Measurements from ENCODE around the gene ADRA2C.

ADRA2C gene

DNA sequence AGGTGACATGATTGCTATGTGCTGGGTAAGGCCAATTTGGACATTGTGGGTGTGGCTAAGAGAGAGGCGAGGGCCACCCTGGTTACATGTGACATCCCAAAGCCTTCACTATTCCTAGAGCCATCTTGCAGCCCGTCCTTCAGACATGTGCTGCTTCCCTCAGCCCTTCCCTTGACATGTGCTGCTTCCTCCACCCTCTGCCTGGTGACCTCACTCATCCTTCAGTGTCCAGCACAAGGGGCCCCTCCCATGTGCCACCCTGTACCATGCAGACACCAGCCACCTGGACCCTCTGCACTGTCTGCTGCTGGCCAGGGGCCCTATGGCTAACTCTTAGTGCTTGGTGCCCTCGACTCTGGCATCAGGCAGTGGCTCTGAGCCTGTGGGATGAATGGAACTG lies 27.4 kb downstream of the ADRA2C start:
- DNase-seq (ENCODE audit: low read depth in 3 of 3), result no peak

GRCh38 chr4:3796960-3797359 lies 30.8 kb downstream of the ADRA2C start:
- no peak for DNase-seq (ENCODE audit: low read depth in 3 of 3)

GRCh38 chr4:3797831-3798790 lies 31.9 kb downstream of the ADRA2C start:
- no peak for DNase-seq (ENCODE audit: low read depth in 3 of 3)

DNA sequence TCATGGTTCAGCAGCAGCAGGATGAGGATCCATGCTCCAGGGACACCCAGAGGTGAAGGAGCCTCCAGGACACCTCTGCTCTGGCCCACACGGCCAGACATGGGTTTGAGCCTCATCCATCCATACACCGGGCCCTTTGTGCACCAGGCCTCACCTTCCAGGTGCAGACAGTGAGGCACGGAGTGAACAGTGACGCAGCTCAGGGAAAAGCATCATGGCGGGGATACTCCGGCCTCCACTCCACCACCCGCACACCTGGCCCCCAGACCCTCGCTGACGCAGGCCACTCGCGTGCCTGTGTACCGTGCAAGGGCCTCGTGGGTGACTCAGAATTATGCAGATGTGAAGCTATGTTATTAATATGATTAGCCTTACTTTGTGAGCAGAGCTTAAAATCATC lies 33.3 kb downstream of the ADRA2C start:
- DNase-seq (ENCODE audit: low read depth in 3 of 3), result no peak

DNA sequence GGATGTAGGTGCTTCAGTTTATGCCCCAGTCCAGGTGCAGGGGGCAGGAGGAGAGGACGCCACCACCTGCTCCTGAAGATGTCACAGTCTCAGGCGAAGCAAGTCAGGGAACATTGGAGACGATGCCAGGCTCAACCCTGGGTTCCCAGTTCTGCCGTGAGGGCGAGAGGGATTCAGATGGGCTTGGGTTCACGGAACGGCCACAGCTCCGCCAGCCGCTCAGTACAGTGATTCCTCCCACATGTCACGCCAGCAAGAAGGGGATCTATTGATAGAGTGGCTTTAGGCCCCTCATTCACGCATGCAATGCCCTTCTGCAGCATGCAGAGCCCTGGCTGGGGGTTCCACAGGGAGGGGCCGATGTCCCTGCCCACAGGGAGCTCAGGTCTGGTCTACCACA lies 34.2 kb downstream of the ADRA2C start:
- DNase-seq (ENCODE audit: low read depth in 3 of 3), result no peak

DNA sequence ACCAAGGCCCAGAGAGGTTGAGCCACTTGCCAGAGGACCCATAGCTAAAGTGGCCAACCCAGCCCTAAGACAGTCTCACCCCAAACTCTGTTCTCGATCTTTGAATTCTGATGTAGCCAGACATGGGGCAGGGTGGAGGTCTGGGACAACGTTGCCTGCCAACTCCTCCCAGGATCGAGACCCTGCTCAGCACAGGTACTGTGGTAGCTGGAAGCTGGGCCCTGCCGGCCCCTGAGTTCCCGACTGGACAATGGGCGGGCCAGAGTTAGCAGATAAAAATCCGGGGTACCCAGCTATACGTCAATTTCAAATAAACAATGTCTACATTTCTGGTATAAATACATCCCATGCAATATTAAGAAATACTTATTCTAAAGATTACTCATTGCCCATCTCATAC lies 35.3 kb downstream of the ADRA2C start:
- no peak for DNase-seq (ENCODE audit: low read depth in 3 of 3)

- no peak for DNase-seq (ENCODE audit: low read depth in 3 of 3)
These were observed 35.9 kb downstream of the ADRA2C start for GRCh38 chr4:3801931-3802550.

GRCh38 chr4:3802571-3803474 lies 36.6 kb downstream of the ADRA2C start:
- DNase-seq (ENCODE audit: low read depth in 3 of 3), result no peak

GRCh38 chr4:3803475-3803847 lies 37.3 kb downstream of the ADRA2C start:
- no peak for DNase-seq (ENCODE audit: low read depth in 3 of 3)

DNA sequence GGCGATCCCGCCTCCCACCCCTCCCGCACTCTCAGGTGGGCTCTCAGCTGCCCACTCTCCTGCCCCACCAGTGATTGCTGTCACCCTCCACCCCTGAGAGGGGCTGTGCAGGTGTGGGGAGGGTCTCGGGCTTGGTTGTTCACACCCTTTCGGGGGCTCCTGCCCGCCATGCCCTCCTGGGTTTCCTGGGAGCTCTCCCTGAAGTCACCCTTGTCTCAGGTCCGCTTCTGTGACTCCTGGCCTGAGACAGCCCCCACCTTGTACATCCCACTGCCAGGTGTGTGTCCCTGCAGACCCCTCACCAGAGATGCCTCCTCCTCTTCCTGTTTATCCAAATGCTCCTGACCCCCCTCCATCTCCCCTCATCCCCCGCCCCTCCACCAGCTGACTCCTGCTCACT lies 37.8 kb downstream of the ADRA2C start:
- DNase-seq (ENCODE audit: low read depth in 3 of 3), result no peak

- DNase-seq (ENCODE audit: low read depth in 3 of 3), result no peak
These were observed 38.8 kb downstream of the ADRA2C start for GRCh38 chr4:3805026-3805425.

DNA sequence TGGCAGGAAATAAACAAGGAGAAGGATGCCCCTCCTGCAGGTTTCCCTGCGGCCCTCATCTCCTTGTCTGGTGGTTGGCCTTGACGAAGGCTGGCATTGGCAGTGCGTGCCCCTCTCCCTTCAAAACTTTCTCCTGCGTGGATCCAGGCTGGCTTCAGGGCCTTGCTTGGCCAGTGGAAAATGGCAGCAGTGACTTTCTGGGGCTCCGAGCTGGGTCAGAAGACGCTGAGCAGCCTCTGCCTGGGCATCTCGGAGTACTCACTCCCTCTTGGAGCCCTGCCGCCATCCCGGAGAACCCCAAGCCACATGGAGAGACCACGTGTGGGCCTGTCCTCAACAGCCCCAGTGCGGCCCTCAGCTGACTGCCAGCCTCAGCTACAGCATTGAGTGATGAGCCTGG lies 39.5 kb downstream of the ADRA2C start:
- DNase-seq (ENCODE audit: low read depth in 3 of 3), result no peak

- no peak for DNase-seq (ENCODE audit: low read depth in 3 of 3)
These were observed 41.1 kb downstream of the ADRA2C start for GRCh38 chr4:3807311-3807710.

- DNase-seq (ENCODE audit: low read depth in 3 of 3), result no peak
These were observed 41.8 kb downstream of the ADRA2C start for GRCh38 chr4:3807822-3808496.

- no peak for DNase-seq (ENCODE audit: low read depth in 3 of 3)
These were observed 42.4 kb downstream of the ADRA2C start for GRCh38 chr4:3808597-3808996.

DNA sequence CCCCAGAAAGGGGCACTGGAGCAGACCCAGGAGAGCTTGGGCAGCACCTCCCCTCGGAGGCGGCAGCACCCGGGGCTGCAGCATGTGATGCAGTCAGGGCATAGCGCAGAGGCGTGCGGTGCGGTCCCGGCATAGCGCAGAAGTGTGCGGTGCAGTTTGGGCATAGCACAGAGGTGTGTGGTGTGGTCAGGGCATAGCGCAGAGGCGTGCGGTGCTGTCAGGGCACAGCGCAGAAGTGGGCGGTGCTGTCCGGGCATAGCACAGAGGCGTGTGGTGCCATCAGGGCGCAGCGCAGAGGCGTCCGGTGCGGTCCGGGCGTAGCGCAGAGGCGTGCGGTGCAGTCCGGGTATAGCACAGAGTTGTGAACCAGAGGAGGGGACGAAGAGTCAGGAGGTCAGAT lies 42.8 kb downstream of the ADRA2C start:
- no peak for DNase-seq (ENCODE audit: low read depth in 3 of 3)

GRCh38 chr4:3809451-3810110 lies 43.4 kb downstream of the ADRA2C start:
- DNase-seq (ENCODE audit: low read depth in 3 of 3), result no peak

GRCh38 chr4:3810111-3810680 lies 44.0 kb downstream of the ADRA2C start:
- DNase-seq (ENCODE audit: low read depth in 3 of 3), result no peak

DNA sequence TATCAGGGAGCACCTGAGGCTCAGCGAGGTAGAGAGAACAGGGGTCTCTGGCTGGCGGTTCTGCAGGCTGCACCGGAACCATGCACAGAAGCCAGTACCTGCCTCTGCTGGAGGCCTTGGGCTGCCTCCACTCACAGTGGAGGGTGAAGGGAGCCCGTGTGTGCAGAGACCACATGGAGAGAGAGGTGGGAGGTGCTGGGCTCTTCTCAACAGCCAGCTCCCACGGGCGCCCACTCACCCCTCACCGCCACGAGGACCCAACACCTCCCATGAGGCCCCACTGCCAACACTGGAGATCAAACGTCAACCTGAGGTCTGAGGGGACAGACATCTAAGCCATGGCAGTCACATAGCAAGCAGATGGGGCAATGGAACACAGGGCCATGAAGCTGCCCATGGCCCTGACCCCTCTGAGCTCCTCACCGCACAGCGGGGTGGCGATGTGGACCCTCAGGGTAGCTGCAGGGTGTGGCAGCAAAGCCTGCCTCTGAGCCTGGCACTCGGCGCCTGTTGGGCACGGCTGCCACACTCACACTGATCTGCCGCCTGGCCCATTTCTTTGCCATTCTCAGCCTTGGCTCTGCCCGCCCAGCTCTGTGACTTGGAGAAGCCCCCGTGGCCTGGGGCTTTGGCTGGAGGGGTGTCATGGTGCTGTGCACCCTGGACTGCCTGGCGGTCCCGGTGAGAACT lies 44.8 kb downstream of the ADRA2C start:
- DNase-seq (ENCODE audit: low read depth in 3 of 3), result no peak

GRCh38 chr4:3811621-3812020 lies 45.4 kb downstream of the ADRA2C start:
- DNase-seq (ENCODE audit: low read depth in 3 of 3), result no peak

Measured in stimulated activated CD4-positive, alpha-beta T cell treated with anti-CD3 and anti-CD28 coated beads, TNF-alpha, amount 100 ng/mL, for 48 hours (primary cell).